SH-SY5Y (cell line): ENCODE results near the gene SIGLEC6.

ENCODE experiments used
- GATA2 ChIP-seq: IDR thresholded peaks from 2 replicates; pipeline ENCODE4 v1.6.1; 2011; ENCODE audit warnings: mild to moderate bottlenecking, low read depth, low read length
- GATA3 ChIP-seq: IDR thresholded peaks from 2 replicates; pipeline ENCODE4 v1.6.1; 2011; ENCODE audit warnings: low read depth, mild to moderate bottlenecking, low read length, moderate library complexity

SIGLEC6 gene

DNA sequence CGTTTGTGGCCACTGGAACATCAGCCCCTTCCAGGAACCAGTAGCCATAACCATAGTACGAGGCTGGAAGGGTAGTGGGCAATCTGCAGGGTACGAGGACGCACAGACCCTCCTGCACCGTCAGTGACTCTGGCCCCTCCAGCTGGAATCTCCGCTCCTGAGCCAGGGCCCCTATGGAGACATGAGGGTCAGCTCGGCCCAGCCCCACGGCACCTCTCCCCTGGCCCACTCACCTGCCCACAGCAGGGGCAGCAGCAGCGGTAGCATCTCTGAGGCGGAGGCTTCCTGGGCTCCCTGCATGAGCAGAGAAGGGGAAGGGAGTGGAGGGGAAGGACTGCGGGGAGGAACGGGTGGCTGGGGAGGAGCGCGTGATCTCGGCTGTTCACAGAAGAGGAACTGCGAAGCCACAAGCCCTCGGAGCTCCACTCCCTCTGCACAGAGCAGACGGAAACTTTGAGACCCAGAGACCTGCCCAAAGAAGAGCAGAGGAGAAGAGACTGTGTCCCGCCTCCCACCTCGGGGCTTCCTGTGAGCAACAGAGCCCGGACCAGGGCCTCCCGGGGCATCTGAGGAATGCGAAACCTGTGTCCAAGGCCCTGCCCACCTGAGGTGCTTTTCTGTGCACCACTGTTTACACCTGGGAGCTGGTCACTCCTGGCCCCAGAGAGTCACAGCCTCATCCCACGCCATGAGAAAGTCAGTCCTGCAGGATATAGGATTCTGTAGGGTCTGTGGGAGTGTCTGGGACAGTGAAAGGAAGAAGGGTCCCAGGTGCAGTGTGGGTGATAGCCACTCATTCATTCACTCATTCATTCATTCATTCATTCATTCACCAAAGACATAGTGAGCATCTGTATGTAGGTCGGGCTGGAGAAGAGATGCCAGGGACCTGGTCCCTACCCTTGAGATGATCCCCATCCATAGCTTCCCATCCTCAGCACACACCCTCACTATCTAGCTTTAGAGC, at the start of gene SIGLEC6:
Gene SIGLEC6 (minus strand): TSS at position 322 of the 967 bp plus-strand sequence. CDS start 22 bp downstream, at position 300.
- TF ChIP-seq GATA2 (no peak), GATA3 (no peak)

DNA sequence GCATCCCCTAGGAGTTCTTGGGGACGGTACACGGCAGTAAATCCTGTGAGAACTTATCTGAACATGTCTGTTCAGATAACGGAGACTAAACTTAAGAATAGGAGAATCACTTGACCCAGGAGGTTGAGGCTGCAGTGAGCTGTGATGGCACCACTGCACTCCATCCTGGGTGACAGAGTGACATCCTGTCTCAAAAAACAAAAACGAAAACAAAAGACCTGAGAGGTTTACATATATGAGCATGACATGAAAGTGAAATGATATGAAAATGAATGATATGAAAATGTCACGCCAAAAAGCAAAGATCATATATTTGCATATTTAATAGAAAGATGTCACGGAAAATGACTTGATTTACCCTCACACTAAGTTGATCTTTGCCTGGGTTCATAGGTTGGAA, 45.4 kb upstream of the SIGLEC6 start:
- TF ChIP-seq GATA2 (no peak), GATA3 (no peak)

- TF ChIP-seq GATA2 (no peak), GATA3 (no peak)
Observed at GRCh38 chr19:51573331-51573730, 41.9 kb upstream of the SIGLEC6 start.

DNA sequence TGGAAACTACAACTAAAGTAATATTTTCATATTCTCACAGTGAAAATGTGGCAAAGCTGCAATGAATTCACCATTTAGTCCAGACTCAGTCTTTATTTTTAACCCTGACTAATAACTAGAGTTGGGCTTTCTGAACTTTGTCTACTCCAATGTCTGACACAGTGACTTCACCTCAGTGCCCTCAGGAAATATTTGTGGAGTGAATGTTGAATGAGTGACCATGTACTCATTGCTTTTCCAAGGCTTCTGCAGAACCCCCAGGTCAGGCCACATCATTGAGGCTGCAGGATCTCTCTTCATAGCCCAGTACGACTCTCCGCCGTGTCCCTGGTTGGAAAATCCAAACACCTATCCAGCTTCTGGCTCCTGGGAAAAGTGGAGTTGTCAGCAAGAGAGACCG, 41.4 kb upstream of the SIGLEC6 start:
- TF ChIP-seq GATA2 = no peak
- TF ChIP-seq GATA3 = no peak

DNA sequence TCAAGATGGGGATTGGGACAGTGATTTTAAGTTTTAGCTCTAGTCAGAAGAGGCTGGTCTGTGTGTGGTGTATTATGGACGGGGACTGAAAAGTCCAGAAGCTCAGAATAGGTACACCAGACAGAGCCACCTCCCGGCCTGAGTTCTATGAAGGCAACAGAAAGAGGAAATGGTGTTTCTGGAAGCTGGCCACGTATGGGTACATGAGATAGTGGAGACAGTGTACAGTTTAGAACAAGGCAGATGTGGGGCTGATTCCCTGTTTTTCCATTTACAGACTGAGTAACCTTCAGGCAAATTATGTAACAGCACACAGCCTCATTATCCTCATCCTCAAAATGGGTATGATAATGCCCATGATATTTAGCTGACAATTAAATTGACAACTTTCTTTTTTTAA, 40.9 kb upstream of the SIGLEC6 start:
- no peak for TF ChIP-seq GATA2
- no peak for TF ChIP-seq GATA3

DNA sequence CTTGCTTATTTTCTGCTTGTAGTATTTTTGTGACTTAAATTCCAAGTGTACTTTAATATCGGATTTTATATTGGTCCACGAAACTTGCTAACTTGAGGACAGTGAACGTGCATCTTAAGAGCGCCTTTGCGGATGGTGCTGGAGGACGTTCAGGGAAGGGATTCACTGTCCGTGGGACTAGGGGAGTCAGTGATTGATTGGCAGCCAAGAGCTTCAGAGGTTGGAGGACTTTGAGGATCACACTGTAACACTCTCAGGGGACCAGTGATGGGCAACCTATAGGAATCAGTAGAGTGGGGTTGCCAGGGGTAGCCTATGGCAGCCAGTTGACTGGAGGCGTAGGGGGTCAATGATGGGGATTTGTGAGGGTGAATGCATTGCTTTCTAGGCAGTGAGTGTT, 40.1 kb upstream of the SIGLEC6 start:
- TF ChIP-seq GATA3 (no peak), GATA2 (no peak)

DNA sequence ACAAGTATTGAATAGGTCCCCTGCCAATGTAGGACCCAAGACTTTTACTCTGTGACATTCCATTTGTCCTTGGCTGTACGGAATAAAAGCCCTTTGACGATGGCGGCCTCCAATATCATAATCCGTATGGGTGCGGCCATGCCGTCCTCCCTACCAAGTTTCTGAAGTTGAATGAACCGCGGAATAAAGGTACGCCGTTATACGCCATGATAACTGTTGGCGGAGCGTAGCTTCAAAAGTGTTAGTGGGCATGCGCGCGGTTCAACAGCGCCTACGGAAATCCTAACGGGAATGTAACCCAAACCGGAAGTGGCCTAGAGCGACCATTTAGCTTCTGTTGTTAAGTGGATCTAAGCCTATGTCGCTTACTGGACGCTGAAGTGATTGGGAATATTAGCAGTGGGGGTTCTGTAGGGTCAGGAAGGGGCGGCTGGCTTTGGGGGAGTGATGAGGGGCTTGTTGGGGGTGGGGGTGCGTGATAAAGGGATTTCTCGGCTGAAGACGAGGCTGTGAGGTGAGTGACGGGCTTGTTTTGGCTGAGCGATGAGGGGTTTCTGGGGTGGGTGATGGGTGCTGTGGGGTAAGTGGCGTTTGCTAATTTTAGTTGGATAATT, 39.6 kb upstream of the SIGLEC6 start, which contains the start of gene ZNF175:
Gene ZNF175 (plus strand): TSS at position 322 of the 614 bp plus-strand sequence. CDS start 2,047 bp downstream, outside the sequence.
- no peak for TF ChIP-seq GATA3
- no peak for TF ChIP-seq GATA2

GRCh38 chr19:51568456-51568855, 37.0 kb upstream of the SIGLEC6 start:
- TF ChIP-seq GATA2 (no peak), GATA3 (no peak)

DNA sequence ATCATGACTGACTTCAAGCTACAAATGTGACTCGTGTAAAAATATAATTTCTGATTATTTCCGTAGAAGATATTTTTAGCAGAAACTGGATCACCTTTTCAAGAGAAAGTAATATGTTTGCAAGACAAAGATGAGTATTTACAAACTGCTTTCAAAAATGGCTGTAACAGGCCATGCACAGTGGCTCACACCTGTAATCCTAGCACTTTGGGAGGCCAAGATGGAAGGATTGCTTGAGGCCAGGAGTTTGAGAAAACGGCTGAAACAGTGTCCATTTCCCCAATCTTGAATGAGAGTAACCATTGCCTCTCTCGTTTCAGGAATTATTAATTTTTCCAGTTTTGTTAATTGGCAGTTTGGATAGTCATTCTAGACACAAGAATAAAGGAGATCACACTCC, 36.1 kb upstream of the SIGLEC6 start:
- TF ChIP-seq GATA2 (no peak), GATA3 (no peak)

- TF ChIP-seq GATA3 = no peak
- TF ChIP-seq GATA2 = no peak
Observed at GRCh38 chr19:51566489-51567100, 35.1 kb upstream of the SIGLEC6 start.

GRCh38 chr19:51565583-51565982, 34.1 kb upstream of the SIGLEC6 start:
- TF ChIP-seq GATA3 (no peak), GATA2 (no peak)

- no peak for TF ChIP-seq GATA2
- TF ChIP-seq GATA3 = no peak
Observed at GRCh38 chr19:51564791-51565190, 33.3 kb upstream of the SIGLEC6 start.

DNA sequence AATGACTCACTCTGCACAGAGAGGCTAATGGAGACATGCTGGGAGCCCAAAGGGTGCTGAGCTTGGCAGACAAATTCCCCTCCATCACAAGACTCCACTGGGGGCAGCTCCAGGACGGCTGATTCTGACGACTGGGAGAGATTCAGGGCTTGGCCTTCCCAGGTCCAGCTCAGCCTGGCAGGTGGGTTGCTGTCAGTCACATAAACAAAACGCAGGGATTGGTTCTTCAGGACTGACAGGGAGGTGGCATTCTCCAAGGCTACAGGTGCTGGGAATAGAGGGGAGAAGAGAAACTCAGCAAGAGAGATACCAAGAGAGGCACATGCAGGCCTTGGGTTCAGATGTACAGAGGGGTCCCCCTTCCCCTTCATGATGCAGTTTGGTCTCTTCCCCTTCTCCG, 28.9 kb upstream of the SIGLEC6 start:
- TF ChIP-seq GATA2 (no peak), GATA3 (no peak)

DNA sequence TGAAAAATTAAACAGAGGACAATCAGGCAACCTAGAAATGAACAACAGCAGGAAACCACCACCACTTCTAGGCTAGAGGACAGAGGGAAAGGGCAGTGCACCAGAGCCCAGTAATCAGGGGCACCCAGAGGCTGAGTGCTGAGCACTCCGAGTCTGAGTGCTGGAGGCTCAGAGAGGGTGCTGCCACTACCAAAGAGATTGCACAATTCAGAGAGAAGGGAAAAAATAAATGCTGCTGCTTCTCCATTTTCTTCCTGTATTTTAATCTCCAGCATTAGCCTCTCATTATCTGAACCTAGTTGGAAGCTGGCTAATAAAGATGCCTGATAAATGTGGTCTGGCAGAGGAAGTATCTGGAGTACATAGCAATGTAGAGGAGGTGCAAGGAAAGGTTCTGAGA, 27.8 kb upstream of the SIGLEC6 start:
- TF ChIP-seq GATA2 = no peak
- TF ChIP-seq GATA3 = no peak

GRCh38 chr19:51552996-51553725, 21.7 kb upstream of the SIGLEC6 start:
- TF ChIP-seq GATA3 (no peak), GATA2 (no peak)
